MM.1S (cell line): ENCODE measurements around the gene ABCD1.

ENCODE experiments used
- DNase-seq: peaks from one replicate; pipeline ENCODE4 v3.0.0-alpha.2; 2015
- H2AFZ ChIP-seq: fragments of 300-600 bp; sonication (generic); 2 replicates; pipeline ENCODE4 v1.6.0; 2016; ENCODE audit warnings: antibody characterized with exemption, low read length
- H3F3A ChIP-seq: fragments of 300-600 bp; sonication (generic); 2 replicates; pipeline ENCODE4 v1.6.1; 2016; ENCODE audit warnings: mild to moderate bottlenecking, antibody characterized with exemption, low read length, moderate library complexity, mixed read lengths; ENCODE audit not compliant: insufficient read depth
- H3K27ac ChIP-seq: fragments of 300-600 bp; sonication (generic); 2 replicates; pipeline ENCODE4 v1.5.1; 2016; ENCODE audit warnings: mild to moderate bottlenecking, low read length
- H3K27me3 ChIP-seq: fragments of 300-600 bp; sonication (generic); replicated peaks from 2 replicates; pipeline ENCODE4 v1.6.0; 2016; ENCODE audit warnings: low read length; ENCODE audit not compliant: insufficient read depth
- H3K36me3 ChIP-seq: fragments of 300-600 bp; sonication (generic); replicated peaks from 2 replicates; pipeline ENCODE4 v1.6.1; 2016; ENCODE audit warnings: mild to moderate bottlenecking, low read length, mixed read lengths; ENCODE audit not compliant: insufficient read depth
- H3K4me1 ChIP-seq: fragments of 300-600 bp; sonication (generic); 2 replicates; pipeline ENCODE4 v1.6.1; 2016; ENCODE audit warnings: low read length, mixed read lengths
- H3K4me2 ChIP-seq: fragments of 300-600 bp; sonication (generic); 2 replicates; pipeline ENCODE4 v1.6.0; 2016; ENCODE audit warnings: low read depth, low read length
- H3K4me3 ChIP-seq: fragments of 300-600 bp; sonication (generic); 2 replicates; pipeline ENCODE4 v1.5.1; 2016; ENCODE audit warnings: low read length, mixed read lengths
- H3K79me2 ChIP-seq: fragments of 300-600 bp; sonication (generic); 2 replicates; pipeline ENCODE4 v1.6.1; 2016; ENCODE audit warnings: mixed run types, low read length, mixed read lengths
- H3K9ac ChIP-seq: fragments of 300-600 bp; sonication (generic); 2 replicates; pipeline ENCODE4 v1.6.1; 2016; ENCODE audit warnings: low read length, mixed read lengths
- H3K9me2 ChIP-seq: fragments of 300-600 bp; sonication (generic); replicated peaks from 2 replicates; pipeline ENCODE4 v1.6.1; 2016; ENCODE audit warnings: mild to moderate bottlenecking, low read length, mixed read lengths; ENCODE audit not compliant: insufficient read depth
- H3K9me3 ChIP-seq: fragments of 300-600 bp; sonication (generic); replicated peaks from 2 replicates; pipeline ENCODE4 v1.6.1; 2016; ENCODE audit warnings: mild to moderate bottlenecking, low read length, mixed read lengths; ENCODE audit not compliant: insufficient read depth
- H4K20me1 ChIP-seq: fragments of 300-600 bp; sonication (generic); 2 replicates; pipeline ENCODE4 v1.6.1; 2016; ENCODE audit warnings: mild to moderate bottlenecking, low read length, moderate library complexity, mixed read lengths; ENCODE audit not compliant: insufficient read depth
- CTCF ChIP-seq: fragments of 300-600 bp; sonication (generic); IDR thresholded peaks from 2 replicates; pipeline ENCODE4 v1.5.1; 2016; ENCODE audit warnings: antibody characterized with exemption, low read length, mixed read lengths
- EZH2 ChIP-seq: fragments of 300-600 bp; sonication (generic); optimal IDR thresholded peaks from 2 replicates; pipeline ENCODE3; 2017; ENCODE audit warnings: low read depth, mild to moderate bottlenecking, antibody characterized with exemption, low read length, mixed read lengths
- EZH2phosphoT487 ChIP-seq: fragments of 300-600 bp; sonication (generic); IDR thresholded peaks from 2 replicates; pipeline ENCODE4 v1.6.1; 2018; ENCODE audit warnings: antibody characterized with exemption, low read length

ABCD1 gene

GRCh38 chrX:153762626-153763173, 38.0 kb downstream of the ABCD1 start:
- no peaks in the 10 kb centered on the region for H4K20me1 ChIP-seq
- no peak for DNase-seq
- no peaks in the 10 kb centered on the region for H3K36me3 ChIP-seq
- no peak overlapping the region for H2AFZ ChIP-seq
- no peaks in the 10 kb centered on the region for H3F3A ChIP-seq
- H3K9me2 ChIP-seq, result no peaks in the 10 kb centered on the region
- no peaks in the 10 kb centered on the region for H3K4me1 ChIP-seq
- no peak overlapping the region for H3K4me3 ChIP-seq
- no peaks in the 10 kb centered on the region for H3K27me3 ChIP-seq
- TF ChIP-seq CTCF, result no peak
- no peak for TF ChIP-seq EZH2
- no peak overlapping the region for H3K9ac ChIP-seq
- H3K9me3 ChIP-seq, result no peaks in the 10 kb centered on the region
- no peaks in the 10 kb centered on the region for H3K79me2 ChIP-seq
- no peak overlapping the region for H3K4me2 ChIP-seq
- H3K27ac ChIP-seq, result no peak overlapping the region

DNA sequence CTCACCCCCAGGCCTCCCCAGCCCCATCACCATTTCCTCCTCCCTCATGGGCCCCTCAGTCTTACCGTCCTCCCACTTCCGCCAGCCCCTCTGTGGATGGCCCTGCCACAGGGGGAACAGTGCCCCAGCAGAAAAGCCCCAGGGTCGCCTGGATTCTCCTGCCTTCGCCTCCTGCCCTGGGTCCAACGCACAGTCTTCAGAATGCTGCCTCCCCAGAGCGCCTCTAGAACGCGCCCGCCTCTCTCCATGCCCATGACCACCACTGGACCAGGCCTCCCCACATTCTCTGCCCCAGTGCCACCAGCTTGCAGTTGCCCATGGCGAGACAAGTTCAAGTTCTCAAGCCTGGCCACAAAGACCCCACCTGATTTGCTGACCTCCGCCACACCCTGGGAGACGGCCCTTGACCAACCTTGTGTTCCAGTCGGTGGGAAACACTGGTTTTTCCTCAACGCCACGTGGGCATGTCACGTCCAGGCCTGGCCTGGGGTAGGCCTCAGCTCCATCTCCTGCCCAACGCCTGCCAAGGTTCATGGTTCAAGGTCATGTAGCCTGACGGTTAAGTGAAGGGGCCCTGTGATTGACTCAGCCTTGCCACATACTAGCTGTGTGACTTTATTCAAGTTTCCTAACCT, 38.8 kb downstream of the ABCD1 start:
- no peak for TF ChIP-seq EZH2phosphoT487
- Histone ChIP-seq H2AFZ (no peak overlapping the region), H3F3A (no peaks in the 10 kb centered on the region), H3K9me2 (no peaks in the 10 kb centered on the region), H3K4me2 (no peak overlapping the region), H3K4me3 (no peak overlapping the region), H4K20me1 (no peaks in the 10 kb centered on the region), H3K27ac (no peak overlapping the region), H3K4me1 (no peaks in the 10 kb centered on the region), H3K79me2 (no peaks in the 10 kb centered on the region), H3K27me3 (no peaks in the 10 kb centered on the region), H3K36me3 (no peaks in the 10 kb centered on the region), H3K9ac (no peak overlapping the region), H3K9me3 (no peaks in the 10 kb centered on the region)
- no peak for DNase-seq

- H3K36me3 ChIP-seq, result no peaks in the 10 kb centered on the region
- H3K27ac ChIP-seq, result no peak within 1 kb of the TSS
- H4K20me1 ChIP-seq, result no peaks in the 10 kb centered on the region
- no peak within 1 kb of the TSS for H2AFZ ChIP-seq
- DNase-seq, result peak; percentile 61
- H3F3A ChIP-seq, result no peaks in the 10 kb centered on the region
- H3K9ac ChIP-seq, result no peak within 1 kb of the TSS
- H3K27me3 ChIP-seq, result no peaks in the 10 kb centered on the region
- TF ChIP-seq CTCF (peak; percentile 85), EZH2 (no peak)
- no peak within 1 kb of the TSS for H3K4me3 ChIP-seq
- H3K9me3 ChIP-seq, result no peaks in the 10 kb centered on the region
- H3K79me2 ChIP-seq, result no peaks in the 10 kb centered on the region
- no peaks in the 10 kb centered on the region for H3K4me1 ChIP-seq
- H3K4me2 ChIP-seq, result peak within 1 kb of the TSS; percentile 48; the same call in 1 of the 2 replicates
- no peaks in the 10 kb centered on the region for H3K9me2 ChIP-seq
These were observed 39.5 kb downstream of the ABCD1 start, which contains the start of gene PLXNB3 for GRCh38 chrX:153763989-153764755. PLXNB3 (plus strand) TSS chrX:153764249; CDS start chrX:153765536, 1,287 bp downstream.

DNA sequence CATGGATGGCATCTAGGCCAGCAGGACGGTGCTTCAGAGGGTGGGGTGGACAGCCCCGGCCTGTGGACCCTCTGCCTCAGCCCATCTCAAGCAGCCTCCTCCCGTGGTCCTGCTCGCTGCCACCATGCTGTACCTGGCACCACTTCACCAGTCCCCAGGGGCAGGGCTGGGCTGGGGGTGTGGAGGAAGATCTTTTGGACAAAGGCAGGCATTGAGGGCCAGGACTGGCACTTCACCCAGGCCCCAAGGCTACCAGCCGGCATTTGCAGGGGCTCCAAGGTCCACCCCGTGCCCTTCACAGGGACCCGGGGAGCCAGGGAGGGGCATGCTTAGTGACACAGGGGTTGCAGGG, 40.1 kb downstream of the ABCD1 start:
- Histone ChIP-seq H3K4me1 (no peaks in the 10 kb centered on the region), H3K9ac (no peak overlapping the region), H3K4me3 (no peak overlapping the region), H3K9me3 (no peaks in the 10 kb centered on the region), H3K4me2 (no peak overlapping the region), H3K27me3 (peaks cover 2% of the 10 kb centered on the region; the same call in 1 of the 2 replicates), H3K79me2 (no peaks in the 10 kb centered on the region), H3K36me3 (no peaks in the 10 kb centered on the region), H2AFZ (no peak overlapping the region), H3K9me2 (no peaks in the 10 kb centered on the region), H4K20me1 (no peaks in the 10 kb centered on the region), H3K27ac (no peak overlapping the region), H3F3A (no peaks in the 10 kb centered on the region)
- TF ChIP-seq EZH2 (no peak), CTCF (no peak), EZH2phosphoT487 (no peak)
- DNase-seq, result no peak
